Adrenal gland (tissue), 12 donors: ENCODE measurements around the gene PBRM1. TPM values are rescaled to one million over a fixed set of nuclear protein-coding genes. Genes with fewer than 3 reads are reported as not detected.

Experiments used
- DNase-seq, 7 donors: peaks; one replicate each; pipeline ENCODE4 v3.0.0-alpha.2; 2019 to 2020
- H3K27ac ChIP-seq, 5 donors: fragments of 200-600 bp; sonication (generic) in 4 of 5; 1 replicate in 3 of 5; 2 replicates in 2 of 5; pipeline versions ENCODE4 v1.5.1 to v1.8.0; 2016 to 2020; ENCODE audit warnings: mild to moderate bottlenecking in 1 of 5
- H3K27me3 ChIP-seq: fragments of 200-600 bp; 2 replicates; pipeline ENCODE4 v1.8.0; 2021
- H3K36me3 ChIP-seq, 2 donors: fragments of 200-600 bp; replicated peaks in 1 of 2; 1 replicate in 1 of 2; 2 replicates in 1 of 2; pipeline versions ENCODE4 v1.5.1 to v1.8.0; 2018 to 2022
- H3K4me1 ChIP-seq, 2 donors: fragments of 200-600 bp; replicated peaks in 1 of 2; 1 replicate in 1 of 2; 2 replicates in 1 of 2; pipeline versions ENCODE4 v1.5.1 to v1.8.0; 2018 to 2021
- H3K4me3 ChIP-seq, 4 donors: fragments of 200-600 bp; sonication (generic) in 3 of 4; one replicate each; pipeline ENCODE4 v1.5.1; 2016 to 2018
- H3K9me3 ChIP-seq, 3 donors: fragments of 200-600 bp; sonication (generic) in 1 of 3; replicated peaks in 1 of 3; 1 replicate in 2 of 3; 2 replicates in 1 of 3; pipeline versions ENCODE4 v1.5.1 to v1.8.0; 2016 to 2021
- POLR2A ChIP-seq, 2 donors: fragments of 450-650 bp; IDR thresholded peaks; one replicate each; pipeline ENCODE4 v1.6.1; 2017; ENCODE audit warnings: antibody characterized with exemption in 2 of 2, mild to moderate bottlenecking in 2 of 2, moderate library complexity in 1 of 2
- WGBS, 4 donors: extraction: QIAGEN DNeasy Blood & Tissue Kit in 2 of 4; methylation state at CpG; one replicate each; pipeline versions ENCODE4 v1.1.5 to v1.1.7; 2013 to 2017; 5-methylcytosine and 5-hydroxymethylcytosine counted together
- intact Hi-C, 2 donors: fragments of 100-400 bp; cut with DNase I; formaldehyde crosslinking; loops; one replicate each; pipeline versions ENCODE4 v1.14.1 to v1.15.0; 2022 to 2023
- polyA plus RNA-seq, 3 donors: library from polyadenylated mRNA; stranded (reverse); fragments of 200-250 nt in 2 of 3; fragments of 350-450 nt in 1 of 3; fragmentation: Illumina TruSeq in 1 of 3; extraction: RNeasy Lipid Tissue Mini Kit (QIAGEN cat#74804) in 1 of 3; gene quantifications; one replicate each; pipeline ENCODE4 v1.2.3, GENCODE V29; 2013 to 2014
- total RNA-seq, 9 donors: library from RNA; depleted of rRNA in 4 of 9; stranded (reverse); fragments of >200 nt in 4 of 9; fragments of 120-200 nt in 1 of 9; fragmentation: NEBNext Ultra II Directional in 1 of 9; extraction: Animal tissue kit (Norgen Biotek cat#: 25700) in 1 of 9; gene quantifications; one replicate each; pipeline versions ENCODE4 v1.1.0 to v1.2.4, GENCODE V29; 2013 to 2023
- TF ChIP-seq, protein P1 (sequence below), 6 experiments: fragments of 450-650 bp in 4 of 6; fragments of 200-600 bp in 2 of 6; sonication (generic) in 1 of 6; IDR thresholded peaks; 1 replicate in 5 of 6; 2 replicates in 1 of 6; pipeline versions ENCODE4 v1.5.1 to v1.8.0; 2016 to 2021; ENCODE audit warnings: antibody characterized with exemption in 6 of 6, mild to moderate bottlenecking in 2 of 6, moderate library complexity in 1 of 6
- donor health status: healthy with polysubstance abuse.
- donor health status: Bipolar disorder and iron deficiency.
- donor health status: DM: yes; HTN: yes; CAD: no.
- donor health status: DM: no; HTN: no; CAD: no.
- donor health status: DM: no; HTN: no; CAD: no.
- donor health status: DM: yes; HTN: yes; CAD: no.

PBRM1 gene
- total and polyA plus RNA-seq, 12 donors, result 4.2 to 108 (median 47.5) TPM

DNA sequence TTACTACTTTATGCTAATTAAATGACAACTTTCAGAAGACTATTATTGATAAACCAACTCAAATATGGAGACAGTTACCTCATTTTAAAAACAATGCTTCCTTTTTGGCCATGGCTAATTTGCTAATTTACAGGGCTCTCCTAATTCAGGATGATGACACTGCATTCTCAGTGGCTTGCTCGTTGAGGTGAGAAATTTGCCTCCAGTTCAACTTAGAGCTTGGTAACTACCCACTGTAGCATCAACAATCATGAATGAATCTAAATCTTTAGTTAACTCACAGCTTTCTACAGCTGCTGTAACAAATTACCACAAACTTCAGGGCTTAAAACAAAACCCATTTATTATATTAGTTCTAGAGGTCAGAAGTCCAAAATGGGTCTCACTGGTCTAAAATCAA is 14.0 kb downstream of the PBRM1 start:
- Histone ChIP-seq H3K27me3 (no peaks in the 10 kb centered on the region), H3K27ac (peak overlapping the region in 3 of 5 donors; percentile 55 to 85 (median 75)), H3K9me3 (no peaks in the 10 kb centered on the region), H3K4me3 (no peak overlapping the region), H3K4me1 (peaks cover 7 to 24% of the 10 kb centered on the region in 2 donors), H3K36me3 (peaks cover 0 to 52% of the 10 kb centered on the region in 2 donors)
- no peak for TF ChIP-seq POLR2A (IDR thresholded peaks at IDR 0.05)
- TF ChIP-seq, protein P1, sequence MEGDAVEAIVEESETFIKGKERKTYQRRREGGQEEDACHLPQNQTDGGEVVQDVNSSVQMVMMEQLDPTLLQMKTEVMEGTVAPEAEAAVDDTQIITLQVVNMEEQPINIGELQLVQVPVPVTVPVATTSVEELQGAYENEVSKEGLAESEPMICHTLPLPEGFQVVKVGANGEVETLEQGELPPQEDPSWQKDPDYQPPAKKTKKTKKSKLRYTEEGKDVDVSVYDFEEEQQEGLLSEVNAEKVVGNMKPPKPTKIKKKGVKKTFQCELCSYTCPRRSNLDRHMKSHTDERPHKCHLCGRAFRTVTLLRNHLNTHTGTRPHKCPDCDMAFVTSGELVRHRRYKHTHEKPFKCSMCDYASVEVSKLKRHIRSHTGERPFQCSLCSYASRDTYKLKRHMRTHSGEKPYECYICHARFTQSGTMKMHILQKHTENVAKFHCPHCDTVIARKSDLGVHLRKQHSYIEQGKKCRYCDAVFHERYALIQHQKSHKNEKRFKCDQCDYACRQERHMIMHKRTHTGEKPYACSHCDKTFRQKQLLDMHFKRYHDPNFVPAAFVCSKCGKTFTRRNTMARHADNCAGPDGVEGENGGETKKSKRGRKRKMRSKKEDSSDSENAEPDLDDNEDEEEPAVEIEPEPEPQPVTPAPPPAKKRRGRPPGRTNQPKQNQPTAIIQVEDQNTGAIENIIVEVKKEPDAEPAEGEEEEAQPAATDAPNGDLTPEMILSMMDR (IDR thresholded peaks at IDR 0.05), result no peak
- intact Hi-C loops, result no loop called here
- 67 to 76% (median 73%) methylated on average over 1 of the region's 1 CpG for WGBS, 4 donors
- no peak for DNase-seq

DNA sequence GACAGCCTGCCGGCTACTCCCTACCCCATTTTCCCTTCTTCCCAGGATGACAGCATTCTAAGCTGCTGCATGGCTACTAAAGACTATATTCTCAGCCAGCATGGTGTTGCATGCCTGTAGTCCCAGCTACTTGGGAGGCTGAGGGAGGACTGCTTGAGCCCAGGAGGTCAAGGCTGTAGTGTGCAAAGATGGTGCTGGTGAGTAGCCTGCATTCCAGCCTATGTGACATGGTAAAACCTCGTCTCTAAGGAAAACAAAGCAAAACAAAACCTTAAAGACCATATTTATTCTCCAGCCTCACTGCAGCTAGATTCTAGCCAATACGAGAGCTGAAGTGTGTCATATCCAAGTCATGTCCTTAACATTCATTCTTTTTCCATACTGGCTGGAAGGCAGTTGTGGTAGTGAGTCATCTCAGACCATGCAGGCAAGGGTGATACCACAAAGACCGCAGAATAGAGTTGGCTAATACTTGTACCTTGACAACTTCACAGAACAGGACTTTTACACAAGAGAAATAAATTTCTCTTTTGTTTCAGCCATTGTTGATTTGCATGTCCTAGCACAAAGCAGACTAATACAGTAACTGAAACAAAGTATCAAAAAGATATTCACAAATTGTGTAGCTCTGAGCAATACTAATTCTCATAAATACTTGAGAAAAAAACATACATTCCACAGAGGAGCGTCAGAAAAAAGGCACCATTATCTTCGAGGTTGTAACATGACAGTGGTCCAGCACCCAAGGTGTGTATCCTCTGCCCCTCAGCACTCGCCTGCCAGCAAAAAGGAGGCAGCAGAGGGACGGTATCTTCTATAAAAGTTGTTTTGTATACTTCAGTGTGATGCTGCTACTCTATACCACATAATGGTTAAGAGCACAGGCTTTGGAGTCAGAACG is 14.8 kb downstream of the PBRM1 start:
- peaks cover 7 to 24% of the 10 kb centered on the region in 2 donors for H3K4me1 ChIP-seq
- 60 to 66% (median 64%) methylated on average over 8 to 9 of the region's 9 CpGs for WGBS, 4 donors
- no peaks in the 10 kb centered on the region for H3K9me3 ChIP-seq
- peak; percentile 42 to 80 (median 68) for DNase-seq
- no peak overlapping the region for H3K4me3 ChIP-seq
- intact Hi-C loops, result no loop called here
- H3K27ac ChIP-seq, result peak overlapping the region in 4 of 5 donors; percentile 39 to 85 (median 65)
- TF ChIP-seq, protein P1 (IDR thresholded peaks at IDR 0.05), result no peak
- TF ChIP-seq POLR2A (IDR thresholded peaks at IDR 0.05), result peak in 1 of 2 donors; percentile 31
- peaks cover 0 to 53% of the 10 kb centered on the region in 2 donors for H3K36me3 ChIP-seq
- H3K27me3 ChIP-seq, result no peaks in the 10 kb centered on the region

DNA sequence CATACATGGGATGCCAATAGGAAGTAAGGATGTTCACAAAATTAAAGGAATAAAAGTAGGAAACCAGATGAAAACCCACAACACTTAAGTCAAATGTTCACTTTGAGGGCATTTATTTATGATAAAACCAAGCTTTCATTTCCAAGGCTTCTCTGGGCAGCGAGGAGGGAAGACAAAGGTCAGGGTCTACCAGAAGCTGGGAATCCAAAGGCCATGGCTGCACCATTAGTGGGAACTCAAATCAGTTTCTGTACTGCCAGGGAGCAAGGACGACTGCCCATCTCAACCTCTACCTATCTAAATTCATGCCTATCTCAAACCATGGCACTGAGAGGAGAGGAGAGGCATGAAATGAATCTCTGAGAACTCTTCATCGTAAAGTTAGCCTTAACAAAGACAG is 22.6 kb downstream of the PBRM1 start:
- no peaks in the 10 kb centered on the region for H3K27me3 ChIP-seq
- peak overlapping the region in 1 of 5 donors; percentile 11 for H3K27ac ChIP-seq
- 40 to 58% (median 50%) methylated on average over 3 of the region's 3 CpGs for WGBS, 4 donors
- intact Hi-C loops, result loop anchor here in 1 of 2 donors (10.0 kb wide), 1 partner anchor 118 kb away; no protein-coding TSS in a partner anchor
- no peak for TF ChIP-seq POLR2A (IDR thresholded peaks at IDR 0.05)
- TF ChIP-seq, protein P1 (IDR thresholded peaks at IDR 0.05), result no peak
- H3K9me3 ChIP-seq, result no peaks in the 10 kb centered on the region
- peaks cover 5 to 8% of the 10 kb centered on the region in 2 donors for H3K4me1 ChIP-seq
- DNase-seq, result peak in 1 of 7 donors; percentile 40
- H3K4me3 ChIP-seq, result no peak overlapping the region
- peaks cover 0 to 62% of the 10 kb centered on the region in 2 donors for H3K36me3 ChIP-seq

DNA sequence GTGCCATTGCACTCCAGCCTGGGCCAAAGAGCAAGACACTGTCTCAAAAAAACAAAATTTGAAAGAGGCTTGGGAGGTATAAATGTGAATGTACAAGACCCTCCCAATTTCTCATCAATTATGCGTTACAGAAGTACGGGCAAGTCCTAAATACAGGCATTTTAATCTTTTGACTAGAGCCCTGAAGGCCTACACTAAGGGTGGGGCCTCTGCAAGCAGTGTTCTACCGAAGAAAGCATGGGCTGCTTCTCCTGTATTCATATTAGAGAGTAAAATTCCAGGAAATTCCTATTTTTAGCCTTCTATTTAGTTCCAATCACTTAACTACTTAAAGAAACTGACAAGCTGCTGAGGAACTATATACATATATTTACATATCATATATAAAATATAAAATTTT is 25.7 kb downstream of the PBRM1 start:
- intact Hi-C loops, result loop anchor here in 1 of 2 donors (10.0 kb wide), 1 partner anchor 115 kb away; no protein-coding TSS in a partner anchor
- Histone ChIP-seq H3K27ac (no peak overlapping the region), H3K4me1 (peaks cover 5 to 8% of the 10 kb centered on the region in 2 donors), H3K27me3 (no peaks in the 10 kb centered on the region), H3K9me3 (no peaks in the 10 kb centered on the region), H3K4me3 (no peak overlapping the region), H3K36me3 (peaks cover 0 to 72% of the 10 kb centered on the region in 2 donors)
- WGBS, 4 donors, result 60 to 75% (median 61%) methylated on average over 3 of the region's 3 CpGs
- DNase-seq, result no peak
- no peak for TF ChIP-seq POLR2A (IDR thresholded peaks at IDR 0.05)
- TF ChIP-seq, protein P1 (IDR thresholded peaks at IDR 0.05), result no peak
